ENCODE measurements around the gene RDH5.

The RDH5 gene, protein sequence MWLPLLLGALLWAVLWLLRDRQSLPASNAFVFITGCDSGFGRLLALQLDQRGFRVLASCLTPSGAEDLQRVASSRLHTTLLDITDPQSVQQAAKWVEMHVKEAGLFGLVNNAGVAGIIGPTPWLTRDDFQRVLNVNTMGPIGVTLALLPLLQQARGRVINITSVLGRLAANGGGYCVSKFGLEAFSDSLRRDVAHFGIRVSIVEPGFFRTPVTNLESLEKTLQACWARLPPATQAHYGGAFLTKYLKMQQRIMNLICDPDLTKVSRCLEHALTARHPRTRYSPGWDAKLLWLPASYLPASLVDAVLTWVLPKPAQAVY

DNA sequence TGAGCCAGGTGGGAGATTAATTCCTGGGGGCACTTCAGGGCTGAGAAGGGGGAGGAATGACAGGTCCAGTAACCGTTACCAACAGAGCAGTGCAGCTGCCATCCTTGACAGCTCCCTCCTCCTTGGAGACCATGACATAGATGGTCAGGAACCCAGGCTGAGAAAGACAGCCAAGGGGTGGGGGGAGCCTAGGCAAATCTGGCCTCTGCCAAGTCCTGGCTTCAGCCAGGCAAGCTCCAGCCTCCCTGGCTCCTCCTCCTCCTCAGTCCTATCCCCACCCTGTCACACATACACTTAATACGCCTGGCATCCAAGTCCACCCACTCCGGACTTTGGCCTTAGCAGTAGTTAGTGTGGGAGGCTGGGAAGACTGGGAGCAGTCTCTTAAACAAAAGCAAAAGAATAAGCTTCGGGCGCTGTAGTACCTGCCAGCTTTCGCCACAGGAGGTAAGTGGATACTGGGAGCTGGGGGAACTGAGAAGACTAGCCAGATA is at the start of gene RDH5:
TSS of gene RDH5 (plus strand) at position 323 of the 494 bp plus-strand sequence. CDS start 792 bp downstream, outside the sequence.
- DNase-seq (ENCODE audit: low read depth in 1 of 2, low spot score in 1 of 2), result no peak

DNA sequence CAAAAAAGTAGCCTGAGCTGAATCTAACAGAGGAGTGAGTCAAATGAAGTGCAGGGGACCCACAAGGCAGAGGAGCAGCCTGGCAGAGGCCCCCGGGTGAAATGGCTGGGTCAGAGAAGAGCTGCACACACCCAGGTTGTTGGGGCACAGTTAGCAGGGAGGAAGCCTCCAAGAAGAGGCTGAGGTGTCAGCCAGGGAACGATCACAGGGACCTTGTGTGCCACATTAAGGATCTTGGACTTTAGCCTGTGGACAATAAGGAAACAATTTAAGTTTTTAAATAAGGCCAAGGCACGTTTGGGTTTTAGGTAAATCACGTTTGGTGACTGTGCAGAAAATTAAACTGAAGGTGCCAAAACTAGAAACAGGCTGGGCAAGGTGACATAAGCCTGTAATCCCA is 48.4 kb upstream of the RDH5 start:
- no peak for DNase-seq (ENCODE audit: low read depth in 1 of 2, low spot score in 1 of 2)

DNA sequence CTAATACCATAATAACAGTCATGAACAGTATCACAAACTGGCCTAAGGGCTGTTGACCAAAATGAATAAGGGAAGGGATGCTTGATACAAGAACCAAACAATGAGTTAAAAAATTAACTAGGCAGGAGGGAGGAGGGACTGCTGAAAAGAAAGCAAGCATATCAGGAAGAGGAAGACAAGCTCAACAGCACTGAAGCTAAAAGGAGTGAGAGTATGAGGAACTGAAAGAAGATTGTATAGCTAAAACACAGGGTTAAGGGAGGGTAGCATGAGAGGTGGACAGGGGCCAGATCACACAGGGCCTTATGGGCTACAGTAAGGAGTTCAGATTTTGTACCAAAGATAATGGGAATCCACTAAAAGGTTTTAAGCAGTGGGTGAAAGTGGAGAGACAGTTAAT is 46.6 kb upstream of the RDH5 start:
- DNase-seq (ENCODE audit: low read depth in 1 of 2, low spot score in 1 of 2), result no peak

DNA sequence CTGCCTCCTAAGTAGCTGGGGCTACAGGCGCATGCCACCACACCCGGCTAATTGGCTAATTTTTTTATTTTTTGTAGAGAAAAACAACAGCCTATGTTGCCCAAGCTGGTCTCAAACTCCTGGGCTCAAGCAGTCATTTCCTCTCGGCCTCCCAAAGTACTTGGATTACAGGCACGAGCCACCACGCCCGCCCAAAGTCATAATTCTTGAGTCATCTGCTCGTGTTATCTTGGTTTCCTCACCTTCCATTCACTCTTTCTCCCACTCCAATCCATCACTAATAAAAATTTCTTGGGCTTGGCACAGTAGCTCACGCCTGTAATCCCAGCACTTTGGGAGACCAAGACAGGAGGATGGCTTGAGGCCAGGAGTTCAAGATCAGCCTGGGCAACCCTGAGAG is 44.5 kb upstream of the RDH5 start:
- DNase-seq (ENCODE audit: low read depth in 1 of 2, low spot score in 1 of 2), result no peak

DNA sequence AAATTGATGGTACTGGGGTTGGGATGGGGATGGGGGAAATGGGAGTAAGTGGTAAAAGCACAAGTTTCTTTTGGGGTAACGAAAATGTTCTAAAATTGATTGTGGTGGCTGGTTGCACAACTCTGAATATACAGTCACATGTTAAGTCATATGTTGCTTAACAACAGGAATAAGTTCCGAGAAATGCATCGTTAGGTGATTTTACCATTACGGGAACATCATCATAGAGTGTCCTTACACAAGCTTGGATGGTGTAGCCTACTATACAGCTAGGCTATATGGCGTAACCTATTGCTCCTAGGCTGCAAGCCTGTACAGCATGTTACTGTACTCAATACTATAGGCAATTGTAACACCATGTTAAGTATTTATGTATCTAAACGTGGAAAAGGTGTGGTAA is 43.5 kb upstream of the RDH5 start:
- no peak for DNase-seq (ENCODE audit: low read depth in 1 of 2, low spot score in 1 of 2)

DNA sequence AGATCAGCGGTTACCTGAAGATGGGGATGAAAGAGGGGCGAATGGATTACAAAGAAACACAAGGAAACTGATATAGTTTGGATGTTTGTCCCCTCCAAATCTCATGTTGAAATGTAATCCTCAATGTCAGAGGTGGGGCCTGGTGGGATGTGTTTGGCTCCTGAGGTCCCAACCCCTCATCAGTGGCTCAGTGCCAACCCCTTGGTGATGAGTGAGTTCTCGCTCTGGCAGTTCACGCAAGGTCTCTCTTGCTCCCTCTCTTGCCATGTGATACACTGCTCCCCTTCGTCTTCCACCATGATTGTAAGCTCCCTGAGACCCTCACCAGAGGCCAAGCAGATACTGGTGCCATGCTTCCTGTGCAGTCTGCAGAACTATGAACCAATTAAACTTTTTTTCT is 40.5 kb upstream of the RDH5 start:
- no peak for DNase-seq (ENCODE audit: low read depth in 1 of 2, low spot score in 1 of 2)

DNA sequence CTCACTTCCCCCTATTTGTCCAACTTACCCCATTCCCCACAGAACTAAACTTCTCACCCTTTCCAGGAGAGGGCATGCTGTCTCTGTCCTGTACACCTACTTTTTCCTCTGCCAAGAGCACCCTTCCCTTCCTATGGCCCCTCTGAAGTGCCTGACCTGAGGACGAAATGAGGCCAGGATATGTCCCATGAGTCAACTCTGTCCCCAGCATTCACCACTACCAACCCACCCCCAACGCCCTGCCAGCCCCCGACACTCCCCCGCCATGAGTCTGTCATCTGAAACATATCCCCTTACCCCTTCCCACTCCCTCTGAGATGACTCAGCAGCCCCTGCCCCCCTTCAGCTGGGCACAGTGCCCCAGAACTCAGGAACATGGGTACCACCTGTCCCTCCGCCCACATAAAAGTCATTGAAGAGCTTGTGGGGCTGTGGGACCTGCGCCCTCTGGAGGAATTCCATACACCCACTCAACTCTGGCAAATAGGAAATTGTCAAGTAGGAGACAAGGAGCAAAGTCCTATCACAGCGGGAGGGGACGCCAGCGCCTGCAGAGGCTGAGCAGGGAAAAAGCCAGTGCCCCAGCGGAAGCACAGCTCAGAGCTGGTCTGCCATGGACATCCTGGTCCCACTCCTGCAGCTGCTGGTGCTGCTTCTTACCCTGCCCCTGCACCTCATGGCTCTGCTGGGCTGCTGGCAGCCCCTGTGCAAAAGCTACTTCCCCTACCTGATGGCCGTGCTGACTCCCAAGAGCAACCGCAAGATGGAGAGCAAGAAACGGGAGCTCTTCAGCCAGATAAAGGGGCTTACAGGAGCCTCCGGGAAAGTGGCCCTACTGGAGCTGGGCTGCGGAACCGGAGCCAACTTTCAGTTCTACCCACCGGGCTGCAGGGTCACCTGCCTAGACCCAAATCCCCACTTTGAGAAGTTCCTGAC is 38.8 kb upstream of the RDH5 start:
- DNase-seq (ENCODE audit: low read depth in 1 of 2, low spot score in 1 of 2), result no peak

DNA sequence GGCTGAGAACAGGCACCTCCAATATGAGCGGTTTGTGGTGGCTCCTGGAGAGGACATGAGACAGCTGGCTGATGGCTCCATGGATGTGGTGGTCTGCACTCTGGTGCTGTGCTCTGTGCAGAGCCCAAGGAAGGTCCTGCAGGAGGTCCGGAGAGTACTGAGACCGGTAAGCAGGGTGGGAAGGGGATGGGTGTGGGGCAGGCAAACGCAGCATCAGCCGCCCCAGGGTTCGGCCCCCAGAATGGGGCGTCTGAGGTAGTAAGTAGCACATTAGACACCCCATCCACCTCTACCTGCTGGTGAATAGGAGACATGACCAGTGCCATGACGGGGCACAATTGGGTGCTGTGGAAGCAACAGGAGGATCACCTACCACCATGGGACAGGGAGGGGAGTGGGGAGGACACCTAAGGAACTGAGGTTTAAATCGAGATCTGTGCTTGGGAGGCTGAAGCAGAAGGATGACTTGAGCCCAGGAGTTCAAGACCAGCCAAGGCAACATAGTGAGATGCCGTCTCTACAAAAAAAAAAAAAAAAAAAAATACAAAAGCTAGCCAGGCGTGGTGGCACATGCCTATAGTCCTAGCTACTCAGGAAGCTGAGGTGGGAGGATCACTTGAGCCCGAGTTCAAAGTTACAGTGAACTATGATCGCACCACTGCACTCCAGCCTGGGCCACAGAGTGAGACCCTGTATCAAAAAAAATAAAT is 38.0 kb upstream of the RDH5 start:
- DNase-seq (ENCODE audit: low read depth in 1 of 2, low spot score in 1 of 2), result no peak

DNA sequence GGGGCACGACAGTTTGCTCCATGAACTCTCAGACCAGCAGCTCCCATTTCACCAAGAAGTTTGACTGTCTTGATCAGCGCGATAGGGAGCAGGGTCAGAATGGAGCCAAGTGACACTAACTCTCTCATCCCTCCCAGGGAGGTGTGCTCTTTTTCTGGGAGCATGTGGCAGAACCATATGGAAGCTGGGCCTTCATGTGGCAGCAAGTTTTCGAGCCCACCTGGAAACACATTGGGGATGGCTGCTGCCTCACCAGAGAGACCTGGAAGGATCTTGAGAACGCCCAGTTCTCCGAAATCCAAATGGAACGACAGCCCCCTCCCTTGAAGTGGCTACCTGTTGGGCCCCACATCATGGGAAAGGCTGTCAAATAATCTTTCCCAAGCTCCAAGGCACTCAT is 36.5 kb upstream of the RDH5 start:
- DNase-seq (ENCODE audit: low read depth in 1 of 2, low spot score in 1 of 2), result no peak

DNA sequence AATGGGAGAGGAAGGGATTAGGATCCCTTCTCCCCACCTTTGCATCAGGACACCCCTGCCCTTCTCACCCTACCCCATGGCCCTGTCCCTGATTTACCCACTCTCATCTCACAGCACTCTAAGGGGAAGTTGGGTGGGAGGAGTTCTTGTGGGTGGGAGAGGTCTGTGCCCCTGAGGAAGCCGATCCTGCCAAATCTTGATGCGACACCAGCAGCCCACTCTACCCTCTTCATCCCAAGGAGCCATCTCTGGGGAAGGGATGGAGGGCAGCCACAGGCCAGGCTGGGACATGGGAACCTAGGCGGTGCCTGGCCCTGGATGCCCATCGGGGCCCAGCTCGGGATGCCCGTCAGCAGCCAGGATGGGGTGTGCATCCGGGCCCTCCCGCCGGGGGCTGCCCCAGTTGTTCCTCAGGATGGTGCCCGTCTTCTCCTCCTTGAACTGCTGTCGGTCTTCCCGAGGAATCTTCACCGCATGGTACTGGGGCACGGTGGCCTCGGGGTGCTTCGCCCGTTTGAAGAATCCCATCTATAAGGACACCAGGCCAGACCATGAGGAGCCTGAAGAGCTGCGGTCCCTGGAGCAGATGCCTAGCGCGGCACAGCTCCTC is 35.3 kb upstream of the RDH5 start:
- no peak for DNase-seq (ENCODE audit: low read depth in 1 of 2, low spot score in 1 of 2)

DNA sequence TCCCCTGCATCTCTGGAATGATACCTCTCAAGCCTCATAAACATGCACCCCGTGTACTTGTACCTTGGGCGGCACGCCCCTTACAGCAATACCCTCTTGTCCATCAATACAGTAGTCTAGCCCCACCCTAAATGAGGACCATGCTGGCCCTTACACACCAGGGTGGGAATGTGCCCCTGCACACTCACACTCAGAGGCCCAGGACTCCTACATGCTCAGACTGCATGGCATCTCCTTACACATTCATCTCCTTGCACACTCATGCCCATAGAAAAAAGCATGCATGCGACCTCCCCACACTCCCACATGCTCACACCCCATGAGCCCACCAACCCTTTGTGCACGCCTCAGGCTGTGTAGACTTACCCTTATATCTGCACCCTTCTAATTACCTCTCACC is 34.5 kb upstream of the RDH5 start:
- DNase-seq (ENCODE audit: low read depth in 1 of 2, low spot score in 1 of 2), result no peak

DNA sequence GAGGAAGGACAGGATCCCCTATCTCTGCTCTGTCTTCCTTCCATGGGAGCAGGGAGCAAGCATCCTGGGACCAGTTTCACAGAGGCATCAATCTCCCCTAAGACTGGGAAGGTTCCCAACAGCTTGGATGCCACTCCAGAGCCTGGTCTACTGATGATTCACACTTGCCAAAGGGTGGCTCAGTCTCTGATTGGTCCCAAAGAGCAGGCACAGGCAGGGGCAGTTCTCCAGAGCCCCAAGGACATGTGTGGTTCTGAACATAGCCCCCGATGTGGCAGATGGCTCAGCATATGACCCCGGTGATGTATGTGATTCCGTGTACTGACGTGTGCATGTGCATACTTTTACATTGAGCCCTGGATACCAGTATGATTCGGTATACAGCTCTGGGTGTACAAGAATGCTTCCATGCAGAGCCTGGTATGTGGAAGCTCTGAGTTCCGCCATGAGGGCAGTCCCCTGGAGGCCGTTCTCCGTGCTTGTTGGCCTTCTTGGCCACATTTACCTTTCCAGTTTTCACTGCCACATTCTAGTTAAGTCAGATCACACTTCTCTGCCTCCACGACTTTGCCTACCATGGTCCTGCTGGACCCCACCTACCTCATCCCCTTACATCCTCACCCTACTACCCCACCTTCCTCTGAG is 33.7 kb upstream of the RDH5 start:
- no peak for DNase-seq (ENCODE audit: low read depth in 1 of 2, low spot score in 1 of 2)

DNA sequence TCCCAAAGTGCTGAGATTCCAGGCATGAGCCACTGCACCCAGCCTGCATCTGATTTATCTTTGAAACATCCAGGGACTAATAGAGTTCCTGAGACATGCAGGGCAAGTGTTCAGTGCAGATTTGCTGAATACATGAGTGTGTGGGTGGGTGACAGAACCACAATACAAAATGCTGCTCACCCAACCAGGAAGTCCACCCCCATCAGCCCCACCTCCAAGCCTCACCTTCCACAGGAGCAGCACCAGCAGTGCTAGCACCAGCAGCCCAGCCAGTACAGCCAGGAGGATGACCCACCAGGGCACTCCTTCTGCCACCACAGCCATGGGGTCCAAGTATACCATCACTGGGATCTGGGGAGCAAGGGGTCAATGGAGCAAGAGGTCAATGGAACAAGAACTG is 32.4 kb upstream of the RDH5 start:
- no peak for DNase-seq (ENCODE audit: low read depth in 1 of 2, low spot score in 1 of 2)

DNA sequence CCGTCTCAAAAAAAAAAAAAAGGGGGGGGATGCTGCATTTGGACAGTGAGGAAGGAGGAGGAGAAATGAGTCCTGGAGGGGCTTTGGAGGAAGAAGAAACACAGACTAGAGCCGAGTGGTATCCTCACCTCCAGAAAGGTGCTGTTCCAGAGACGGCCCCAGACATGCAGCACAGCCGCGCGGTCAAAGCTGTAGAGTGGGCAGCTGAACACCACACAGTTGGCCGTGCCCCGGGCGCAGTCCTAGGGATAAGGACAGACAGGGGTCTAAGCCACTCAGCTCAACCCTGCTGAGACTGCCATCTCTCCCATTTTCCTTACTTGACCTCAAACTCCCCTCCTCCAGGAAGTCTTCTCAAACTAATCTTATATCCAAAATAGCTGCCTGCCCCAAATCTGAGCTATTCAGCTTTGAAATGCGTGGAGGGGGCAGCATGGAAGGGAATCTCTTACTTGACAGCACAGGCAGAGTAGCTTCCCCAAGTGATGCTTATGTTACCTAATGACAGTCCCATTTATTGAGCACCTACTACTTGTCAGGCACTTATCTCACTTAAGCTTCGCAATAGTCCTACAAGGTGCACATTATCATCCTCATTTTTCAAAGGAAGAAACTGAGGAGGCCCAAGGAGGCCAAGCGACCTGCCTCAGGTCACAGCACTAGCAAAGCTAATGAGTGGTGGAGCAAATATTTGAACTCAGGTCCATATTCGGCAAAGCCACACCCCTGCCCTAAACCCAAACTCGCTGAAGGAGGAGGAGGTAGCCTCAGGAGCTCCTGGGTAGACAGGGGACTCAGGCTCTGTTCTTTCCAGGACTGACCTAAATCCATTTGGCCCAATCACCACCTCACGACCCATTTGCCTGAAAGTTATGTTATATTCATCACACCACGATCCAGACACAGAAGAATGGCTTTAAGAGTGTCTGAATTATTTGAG is 31.2 kb upstream of the RDH5 start:
- no peak for DNase-seq (ENCODE audit: low read depth in 1 of 2, low spot score in 1 of 2)

DNA sequence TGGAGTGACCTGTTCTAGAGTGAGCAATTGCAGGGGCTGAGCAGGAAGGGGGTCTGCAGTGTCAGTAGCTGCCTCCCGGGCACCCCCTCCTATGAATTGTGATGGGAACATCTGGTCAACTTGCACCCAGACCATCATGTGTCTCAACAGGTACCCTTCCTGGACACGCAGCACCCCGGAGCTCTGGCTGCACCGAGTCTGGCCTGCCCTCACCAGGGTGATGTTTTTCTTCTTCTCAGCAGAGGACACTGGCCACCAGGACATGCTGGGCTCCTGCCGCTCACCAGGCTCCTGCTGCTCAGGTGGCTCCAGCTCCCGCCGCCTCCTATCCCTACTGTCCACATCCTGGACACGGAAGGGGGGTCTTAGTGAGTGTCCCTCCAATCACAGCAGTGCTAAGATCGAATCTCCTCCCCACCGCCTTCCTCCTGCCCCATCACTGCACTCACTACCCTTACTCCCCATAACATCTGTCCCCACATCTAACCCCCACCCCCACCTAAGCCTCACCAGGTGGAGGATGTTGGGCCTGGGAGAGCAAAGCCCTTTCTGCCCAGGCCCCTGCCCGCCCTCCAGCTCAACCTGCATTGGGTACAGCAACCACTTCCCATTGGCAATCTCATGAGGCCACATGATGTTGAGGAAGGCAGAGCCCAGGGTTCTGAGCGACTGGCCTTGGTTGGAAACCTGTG is 27.4 kb upstream of the RDH5 start:
- no peak for DNase-seq (ENCODE audit: low read depth in 1 of 2, low spot score in 1 of 2)

DNA sequence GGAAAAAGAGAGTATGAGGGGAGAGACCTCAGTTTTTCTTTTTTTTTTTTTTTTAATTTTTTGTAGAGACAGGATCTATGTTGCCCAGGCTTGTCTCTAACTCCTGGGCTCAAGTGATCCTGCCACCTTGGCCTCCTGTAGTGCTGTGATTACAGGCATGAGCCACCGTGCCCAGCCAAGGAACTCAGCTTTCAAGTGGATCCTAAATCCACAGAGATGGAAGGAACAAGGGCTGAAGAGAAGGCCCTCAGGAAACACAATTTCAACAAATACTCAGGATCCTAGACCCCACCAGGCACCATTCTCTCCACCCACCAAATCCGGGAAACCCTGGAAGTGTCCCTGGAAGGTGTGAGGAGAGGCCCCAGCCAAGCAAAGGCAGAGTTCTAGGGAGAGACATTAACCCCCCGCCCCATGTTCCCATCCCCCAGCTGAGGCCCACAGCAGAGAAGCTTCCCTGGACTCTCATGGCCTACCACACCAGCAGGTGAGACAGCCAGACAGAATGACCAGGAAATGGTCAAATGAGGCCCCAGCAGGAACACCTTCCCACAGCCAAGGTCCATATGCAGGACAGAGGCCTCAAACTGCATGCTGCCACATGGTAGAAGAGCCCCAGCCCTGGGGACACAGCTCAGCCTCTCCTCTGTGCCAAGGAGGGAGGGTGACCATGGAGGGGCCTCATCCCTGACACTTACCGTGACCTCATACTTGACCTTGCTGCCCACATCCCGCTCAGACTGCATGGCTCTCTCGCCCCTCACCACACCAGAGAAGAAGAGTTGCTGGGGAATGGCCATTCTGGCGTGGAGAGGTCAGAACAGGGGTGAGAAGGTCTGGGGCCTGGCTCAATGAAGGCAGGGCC is 26.6 kb upstream of the RDH5 start:
- no peak for DNase-seq (ENCODE audit: low read depth in 1 of 2, low spot score in 1 of 2)

DNA sequence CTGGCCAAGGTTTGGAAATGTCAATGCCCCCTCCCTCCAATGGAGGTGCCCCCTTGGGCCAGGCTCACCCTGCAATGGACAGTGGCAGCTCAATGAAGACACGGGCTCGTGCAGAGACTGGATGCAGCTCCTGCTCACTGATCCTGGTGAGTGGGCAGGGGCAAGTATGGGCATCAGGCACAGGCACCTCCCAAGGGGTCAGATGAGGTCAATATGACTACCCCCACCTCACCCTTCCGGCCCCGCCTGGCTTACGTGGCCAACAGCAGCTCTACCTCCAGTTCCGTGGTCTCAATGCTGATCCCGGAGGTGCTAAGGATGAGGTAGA is 26.0 kb upstream of the RDH5 start:
- DNase-seq (ENCODE audit: low read depth in 1 of 2, low spot score in 1 of 2), result no peak

DNA sequence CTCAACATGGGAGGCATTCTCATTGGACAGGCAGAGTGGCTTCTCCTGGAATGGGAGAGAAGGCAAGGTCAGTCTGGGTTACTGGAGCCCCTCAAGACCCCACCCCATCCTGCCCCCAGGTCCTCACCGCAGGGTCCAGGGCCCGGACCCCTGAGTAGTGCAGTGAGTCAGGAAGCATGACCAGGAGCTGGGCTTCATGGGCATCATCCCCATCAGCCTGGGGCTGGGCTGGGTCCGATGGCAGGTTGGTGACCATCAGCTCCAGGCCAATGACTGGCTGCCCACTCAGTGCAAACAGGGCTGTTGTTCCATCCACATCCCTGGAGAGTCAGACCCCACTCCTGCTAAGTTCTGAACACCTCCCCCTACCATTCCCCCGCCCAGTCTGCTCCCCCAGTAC is 25.5 kb upstream of the RDH5 start:
- no peak for DNase-seq (ENCODE audit: low read depth in 1 of 2, low spot score in 1 of 2)
